HG02973 (cell line): ENCODE results near the gene ARHGAP26.

Experiments
- ATAC-seq: cut with Tn5 transposase; IDR thresholded peaks from one replicate; pipeline ENCODE4 v1.9.1; 2021; ENCODE audit warnings: moderate library complexity; ENCODE audit not compliant: unreplicated experiment

ARHGAP26 gene

DNA sequence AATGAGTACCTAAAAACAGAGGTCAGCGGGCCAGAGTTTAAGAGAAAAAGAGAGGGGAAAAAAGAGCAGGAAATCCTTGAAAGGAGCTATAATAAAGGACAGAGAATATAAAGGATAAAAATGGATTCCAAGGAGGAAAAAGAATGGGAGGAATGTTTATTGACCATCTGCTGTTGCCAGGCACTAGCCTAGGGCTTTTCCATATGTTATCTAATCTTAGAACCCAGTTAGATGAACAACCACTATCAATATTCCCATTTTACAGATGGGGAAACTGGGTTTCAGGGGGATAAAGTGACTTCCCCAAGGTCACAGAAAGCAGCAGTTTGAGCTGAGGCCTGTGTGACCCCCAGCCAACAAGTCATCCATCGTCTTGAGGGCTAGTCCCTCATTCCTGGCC lies 400.8 kb downstream of the ARHGAP26 start:
- no peak for ATAC-seq

DNA sequence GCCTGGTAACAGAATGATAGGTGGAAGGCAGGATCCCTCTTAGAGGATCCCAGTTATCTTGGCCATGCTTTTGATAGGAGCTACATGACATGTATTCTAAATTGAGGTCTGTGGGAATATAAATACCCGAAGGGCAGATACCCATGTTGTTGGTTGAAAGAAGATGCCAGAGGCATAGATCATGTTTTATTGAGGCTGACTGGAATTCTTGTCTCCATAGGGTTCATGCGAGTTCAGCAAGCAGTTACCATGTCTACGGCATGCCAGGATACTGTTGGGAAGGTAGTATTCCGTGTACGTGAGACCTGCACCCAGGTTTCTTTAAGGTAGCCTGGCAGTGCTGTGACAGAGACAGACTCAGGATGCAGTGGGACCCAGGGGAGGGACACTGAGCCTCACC lies 402.6 kb downstream of the ARHGAP26 start:
- no peak for ATAC-seq

GRCh38 chr5:143173139-143173889 lies 403.1 kb downstream of the ARHGAP26 start:
- ATAC-seq, result no peak

DNA sequence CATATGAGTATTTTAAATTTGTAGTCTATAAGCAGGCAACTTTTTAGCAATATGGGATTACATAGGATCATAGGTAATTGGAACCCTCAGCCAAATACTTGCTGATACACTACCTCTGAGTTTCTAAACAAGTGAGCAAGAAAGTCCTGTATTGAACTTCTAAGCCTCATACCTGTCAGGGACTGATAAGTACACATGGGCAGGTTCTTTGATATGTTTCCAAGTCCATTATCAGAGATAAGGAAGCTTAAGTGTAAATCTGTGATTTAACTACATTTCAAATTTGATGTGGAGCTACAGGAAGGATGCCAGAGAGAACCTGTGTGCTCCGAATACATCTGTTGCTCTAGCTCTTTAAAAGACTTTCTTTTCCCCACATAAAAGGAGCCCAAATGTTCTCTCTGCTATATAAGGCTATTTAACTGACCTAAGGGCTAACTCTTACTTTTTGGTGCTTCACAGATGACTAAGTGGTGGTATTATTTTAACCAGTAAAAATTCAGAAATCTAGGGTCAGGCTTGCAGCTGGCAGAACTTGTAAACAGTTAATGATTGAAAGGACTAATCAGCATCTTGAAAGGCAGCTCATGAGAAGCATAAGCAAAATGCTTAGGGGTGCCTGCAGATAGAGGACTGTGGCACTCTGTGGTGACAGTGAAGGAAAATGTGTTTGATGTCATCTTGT lies 404.7 kb downstream of the ARHGAP26 start:
- ATAC-seq, result peak; percentile 93

DNA sequence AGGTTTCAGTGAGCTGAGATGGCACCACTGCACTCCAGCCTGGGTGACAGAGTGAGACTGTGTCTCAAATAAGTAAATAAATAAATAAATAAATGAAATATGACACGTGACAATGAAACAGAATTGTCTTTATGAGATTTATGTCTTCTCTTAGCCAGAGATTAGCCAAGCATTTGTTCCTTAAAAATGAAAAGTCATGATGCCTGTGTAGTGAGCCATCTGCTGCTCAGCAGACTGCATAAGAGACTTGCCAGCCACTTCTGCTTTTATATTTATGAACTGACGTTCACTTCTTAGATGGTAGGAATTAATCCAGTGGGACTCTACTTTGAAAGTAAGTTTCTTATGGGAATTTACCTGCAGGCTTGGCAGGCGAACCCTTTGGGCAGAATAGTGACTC lies 405.9 kb downstream of the ARHGAP26 start:
- ATAC-seq, result no peak

DNA sequence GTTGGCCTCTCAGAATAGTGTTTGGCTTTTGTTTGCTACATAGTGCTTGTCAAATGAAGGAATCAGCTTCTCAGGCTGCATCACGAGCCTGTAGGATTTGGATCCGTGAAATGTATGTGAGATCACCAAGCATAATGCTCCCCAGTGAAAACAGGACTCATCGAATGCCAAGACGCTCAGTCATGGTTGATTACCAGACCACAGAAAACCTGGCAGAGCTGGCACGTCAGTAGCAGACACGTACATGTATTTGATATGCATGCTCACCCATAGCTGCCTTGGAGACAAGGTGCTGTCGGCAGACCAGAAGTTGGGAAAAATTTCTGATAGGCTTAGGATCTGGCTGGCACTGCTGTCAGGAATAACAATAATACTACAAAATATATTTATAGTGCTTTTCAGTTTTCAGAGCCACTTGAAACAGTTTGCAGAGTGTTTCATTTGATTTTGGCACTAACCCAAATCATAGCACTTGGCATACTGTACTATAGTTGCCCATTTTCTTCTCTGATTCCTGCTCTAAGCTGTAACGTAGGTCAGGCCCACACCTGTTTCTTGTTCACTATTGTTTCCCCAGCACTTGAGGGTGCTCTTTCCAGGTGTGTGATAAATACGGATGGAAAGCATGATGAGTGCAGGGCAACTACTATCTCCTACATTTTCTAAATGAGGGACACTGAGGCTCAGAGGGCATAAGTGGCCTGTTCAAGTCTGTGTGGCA lies 407.2 kb downstream of the ARHGAP26 start:
- no peak for ATAC-seq

- no peak for ATAC-seq
Observed at GRCh38 chr5:143179126-143179740, 409.1 kb downstream of the ARHGAP26 start.

DNA sequence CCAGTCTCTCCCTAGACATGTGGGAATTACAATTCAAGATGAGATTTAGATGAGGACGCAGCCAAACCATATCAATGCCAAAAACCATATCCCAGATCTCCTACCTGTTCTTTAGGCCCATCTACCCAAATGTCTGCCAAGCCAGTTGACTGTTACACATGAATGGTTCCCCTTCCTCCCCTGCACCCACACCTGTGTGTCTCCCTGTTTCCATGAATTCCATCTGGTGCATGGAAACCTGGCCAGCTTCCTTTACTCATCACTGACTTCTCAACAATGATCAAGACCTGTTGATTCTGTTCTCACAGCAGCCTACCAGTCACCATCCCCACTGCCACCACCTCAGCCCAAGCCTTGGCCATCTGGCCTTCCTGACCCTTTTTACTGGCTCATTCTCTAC lies 410.6 kb downstream of the ARHGAP26 start:
- no peak for ATAC-seq

DNA sequence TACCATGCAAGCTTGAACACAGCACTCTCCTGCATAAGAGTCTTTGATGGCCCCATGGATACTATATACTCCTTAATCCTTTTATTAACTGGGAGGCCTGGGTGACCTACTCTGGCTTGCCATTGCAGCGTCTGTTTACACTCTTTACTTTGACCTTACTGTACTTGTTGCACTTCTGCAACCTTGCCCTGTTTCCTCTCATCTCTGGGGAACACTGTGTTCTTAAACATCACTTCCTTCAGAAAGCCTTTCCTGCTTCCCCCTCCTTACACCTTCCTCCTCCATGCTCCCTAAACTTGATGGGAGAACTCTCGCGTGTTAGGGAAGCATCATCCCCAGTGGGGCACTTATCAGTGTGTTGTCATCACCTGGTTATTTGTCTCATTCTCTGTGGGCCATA lies 411.0 kb downstream of the ARHGAP26 start:
- ATAC-seq, result no peak

DNA sequence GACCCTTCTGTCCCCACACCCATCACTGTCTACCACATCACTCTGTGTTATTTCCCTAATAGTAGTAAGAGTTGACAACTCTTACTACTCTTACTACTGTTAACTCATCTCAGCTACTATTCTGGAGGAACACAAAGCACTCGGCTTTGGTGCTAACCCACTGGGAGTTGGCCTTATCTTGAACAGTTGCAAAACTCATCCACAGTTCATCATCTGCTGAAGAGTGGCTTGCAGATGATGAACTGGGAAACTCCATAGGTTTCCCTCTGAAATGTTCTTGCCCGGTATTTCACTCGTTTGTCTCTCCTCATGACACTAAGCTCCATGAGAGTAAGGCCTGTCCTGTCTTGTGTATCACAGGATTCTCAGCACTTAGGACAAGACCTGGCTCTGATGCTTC lies 411.9 kb downstream of the ARHGAP26 start:
- ATAC-seq, result no peak

DNA sequence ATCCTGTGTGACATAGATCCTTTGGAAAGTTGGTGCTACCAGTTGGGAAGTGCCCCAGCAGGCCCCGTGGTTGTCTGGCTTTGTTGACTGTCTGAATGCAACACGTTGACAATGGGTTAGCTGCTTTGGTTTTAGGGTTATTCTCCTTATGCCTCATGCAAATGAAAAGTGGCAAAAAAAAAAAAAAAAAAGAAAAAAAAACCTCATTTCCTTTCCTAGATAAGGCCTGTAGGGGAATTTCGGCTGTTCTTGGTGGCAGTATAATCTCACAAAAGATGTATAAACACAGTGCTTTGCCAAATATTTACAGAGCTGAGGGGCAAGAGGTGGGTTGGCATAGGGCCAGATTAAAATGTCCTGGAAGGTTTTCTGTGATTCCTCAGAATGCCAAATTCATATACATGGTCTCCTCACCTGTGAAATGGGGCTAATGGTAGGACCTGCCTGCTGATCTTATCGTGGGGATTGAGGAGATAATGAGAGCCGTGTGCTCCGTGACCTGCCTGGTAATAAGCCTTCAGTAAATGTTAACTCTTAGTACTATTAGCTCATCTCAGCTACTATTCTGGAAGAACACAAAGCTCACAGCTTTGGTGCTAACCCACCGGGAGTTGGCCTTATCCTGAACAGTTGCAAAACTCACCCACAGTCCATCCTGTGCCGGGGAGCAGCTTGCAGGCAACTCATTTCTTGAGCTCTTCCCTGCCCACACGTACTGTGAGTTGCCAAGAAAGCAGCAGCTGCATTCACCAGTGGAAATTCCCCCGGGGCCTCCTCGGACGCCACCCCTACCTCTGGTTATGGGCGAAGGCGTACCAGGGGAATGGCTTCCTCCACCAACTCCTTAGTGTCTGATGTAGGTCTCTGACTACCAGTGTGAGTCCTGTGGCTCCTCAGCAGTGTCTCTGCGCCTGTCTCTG lies 413.0 kb downstream of the ARHGAP26 start:
- ATAC-seq, result peak; percentile 54

DNA sequence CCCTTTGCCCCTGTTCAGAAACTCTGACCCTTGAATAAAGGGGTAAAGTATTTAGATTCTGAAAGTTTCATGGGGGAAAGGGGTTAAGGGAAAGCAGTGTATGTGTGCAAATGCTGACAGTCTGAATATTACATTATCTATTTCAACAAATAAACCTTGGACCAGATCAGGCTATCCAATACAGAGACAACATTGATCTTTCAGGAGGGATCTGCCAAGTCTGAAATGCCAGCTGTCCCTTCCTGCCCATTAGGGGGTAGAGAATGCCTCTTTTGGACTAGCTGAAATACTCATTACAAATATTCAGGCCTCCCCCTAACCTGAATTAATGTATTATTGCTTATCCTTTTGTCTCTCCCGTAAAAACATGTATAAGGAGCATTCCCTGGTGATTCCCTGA lies 413.8 kb downstream of the ARHGAP26 start:
- no peak for ATAC-seq

- ATAC-seq, result peak; percentile 34
Observed at GRCh38 chr5:143186623-143187022, 416.4 kb downstream of the ARHGAP26 start.

DNA sequence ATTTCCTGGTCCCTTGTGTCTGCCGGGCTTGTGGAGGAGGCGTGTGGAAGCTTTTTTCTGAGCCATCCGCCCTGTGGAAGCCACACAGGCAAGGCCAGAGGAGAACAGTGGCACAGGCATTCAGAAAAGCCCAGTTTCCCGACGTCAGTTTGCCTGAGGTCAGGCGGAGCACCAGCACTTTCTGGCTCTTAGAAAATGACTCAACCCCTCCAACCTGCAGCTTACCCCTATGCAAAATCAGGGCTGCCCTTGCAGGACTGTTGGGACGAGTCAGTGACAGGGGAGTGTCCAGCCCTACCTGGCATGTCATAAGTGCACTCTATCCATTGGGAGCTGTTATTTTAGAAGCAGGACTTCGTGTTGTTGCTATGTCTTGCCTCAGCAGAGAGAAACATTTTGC lies 417.3 kb downstream of the ARHGAP26 start:
- no peak for ATAC-seq

GRCh38 chr5:143188083-143188482 lies 417.9 kb downstream of the ARHGAP26 start:
- ATAC-seq, result no peak

DNA sequence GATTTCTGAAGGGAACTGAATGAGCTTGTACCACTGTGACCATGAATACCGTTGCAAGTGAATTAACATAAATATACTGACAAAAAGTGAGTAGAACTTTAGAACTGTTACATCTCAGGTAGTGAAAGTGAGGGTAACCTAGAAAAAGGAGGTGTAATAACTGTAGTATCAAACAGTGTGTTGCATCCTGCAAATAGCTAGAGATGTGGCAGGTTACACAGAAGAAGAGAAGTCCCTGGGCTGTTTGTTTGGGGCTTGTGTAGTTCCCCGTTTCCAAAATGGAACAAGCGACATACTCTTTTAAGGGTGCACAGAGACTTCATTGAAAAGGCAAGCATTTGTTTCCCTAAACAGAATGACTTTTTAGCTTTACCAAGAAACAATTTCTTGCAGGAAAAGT lies 418.5 kb downstream of the ARHGAP26 start:
- ATAC-seq, result no peak

DNA sequence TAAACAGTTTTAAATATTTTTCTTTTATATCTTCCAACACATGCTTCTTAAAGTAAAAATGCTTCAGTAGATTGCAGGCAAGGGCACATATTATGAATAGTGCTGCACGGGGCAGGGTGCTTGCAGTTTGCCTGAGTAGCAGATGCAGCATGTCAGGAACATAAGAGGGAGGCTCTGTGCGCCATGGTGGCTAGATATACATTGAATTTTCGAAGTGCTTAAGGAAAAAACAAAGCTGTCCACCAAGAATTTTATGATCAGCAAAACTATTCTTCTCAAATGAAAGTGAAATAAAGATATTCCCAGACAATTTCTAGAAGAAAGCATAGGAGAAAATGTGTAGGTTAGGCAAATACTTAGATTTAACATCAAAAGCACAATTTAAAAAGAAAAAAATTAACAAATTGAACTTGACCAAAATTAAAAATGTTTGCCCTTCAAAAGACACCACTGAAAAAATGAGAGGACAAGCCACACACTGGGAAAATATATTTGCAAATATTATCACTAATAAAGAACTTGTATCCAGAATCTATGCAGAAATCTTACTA lies 420.2 kb downstream of the ARHGAP26 start:
- ATAC-seq, result no peak

- ATAC-seq, result no peak
Observed at GRCh38 chr5:143191720-143192119, 421.5 kb downstream of the ARHGAP26 start.

DNA sequence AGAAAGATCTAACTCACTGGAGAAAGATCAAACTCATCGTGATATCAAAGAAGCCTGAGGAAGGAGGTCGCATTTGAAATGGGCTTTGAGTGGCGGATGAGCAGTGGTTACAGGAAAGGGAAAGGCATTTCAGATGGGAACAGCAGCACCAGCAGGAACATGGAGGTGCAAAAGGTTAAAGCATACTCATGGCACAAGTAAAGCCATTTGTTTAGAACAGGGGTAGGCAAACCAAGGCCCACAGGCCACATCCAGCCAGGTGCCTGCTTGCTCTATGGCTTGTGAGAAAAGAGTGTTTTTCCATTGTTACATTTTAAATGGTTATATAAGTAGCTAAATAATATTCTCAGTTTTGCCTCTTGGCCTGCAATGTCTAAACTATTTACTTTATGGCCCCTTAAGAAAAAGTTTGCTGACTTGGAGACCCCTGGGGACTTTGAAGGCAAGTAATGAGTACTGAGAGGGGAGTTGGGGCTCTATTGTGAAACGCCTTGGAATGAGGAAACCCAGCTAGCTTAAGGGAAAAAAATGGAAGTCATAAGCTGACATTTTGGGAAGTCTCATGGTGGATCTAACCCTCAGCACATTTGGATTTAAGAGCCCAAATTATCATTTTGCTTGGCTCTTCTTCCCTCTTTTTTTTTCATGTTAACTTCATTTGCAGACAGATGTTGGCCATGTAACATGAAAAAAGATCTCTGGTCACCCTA lies 422.2 kb downstream of the ARHGAP26 start:
- no peak for ATAC-seq

GRCh38 chr5:143194206-143194605 lies 424.0 kb downstream of the ARHGAP26 start:
- ATAC-seq, result no peak
